Spleen (tissue), 7 donors: ENCODE data around the gene MYO5B.

Source experiments
- POLR2A ChIP-seq, 3 donors: fragments of 450-650 bp; IDR thresholded peaks; one replicate each; pipeline ENCODE4 v1.5.1; 2017; ENCODE audit warnings: antibody characterized with exemption in 3 of 3, mild to moderate bottlenecking in 1 of 3
- POLR2AphosphoS5 ChIP-seq, 3 donors: sonication (generic); formaldehyde crosslinking; IDR thresholded peaks; one replicate each; pipeline ENCODE4 v1.5.1; 2017; ENCODE audit warnings: antibody characterized with exemption in 3 of 3
- TF ChIP-seq, protein P1 (sequence below), 11 experiments: fragments of 200-600 bp in 7 of 11; fragments of 450-650 bp in 4 of 11; sonication (generic) in 4 of 11; IDR thresholded peaks in 8 of 11; conservative IDR thresholded peaks in 3 of 11; 1 replicate in 7 of 11; 2 replicates in 4 of 11; pipeline versions ENCODE4 v1.4.0 to v1.8.0; 2016 to 2021; ENCODE audit warnings: antibody characterized with exemption in 11 of 11, inconsistent platforms in 4 of 11, mild to moderate bottlenecking in 1 of 11
- donor health status: DM: no; HTN: no; CAD: no; lungs with moderate emphysema.
- donor health status: DM: no; HTN: no; CAD: no.
- donor health status: DM: no; HTN: no; CAD: no.

DNA sequence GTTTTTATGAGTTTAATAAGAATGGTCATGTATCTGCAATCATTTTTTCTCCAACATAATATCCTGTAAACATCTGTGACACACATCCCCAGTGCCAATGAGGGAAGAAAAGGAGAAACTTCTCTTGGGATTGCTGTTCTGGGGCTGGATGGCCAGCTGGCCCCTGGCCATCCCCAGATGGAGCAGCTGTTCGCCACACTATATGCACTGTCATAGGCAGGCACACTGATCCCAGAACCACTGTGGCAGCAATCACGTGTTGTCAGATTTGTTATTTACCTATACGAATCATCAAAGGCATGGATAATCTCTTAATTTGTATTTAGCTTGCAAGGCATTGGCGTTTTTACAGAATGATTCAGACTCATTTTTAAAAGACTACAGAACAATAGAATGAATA, 214.1 kb downstream of the MYO5B start:
- no peak for TF ChIP-seq POLR2A (IDR thresholded peaks at IDR 0.05)
- TF ChIP-seq, protein P1, sequence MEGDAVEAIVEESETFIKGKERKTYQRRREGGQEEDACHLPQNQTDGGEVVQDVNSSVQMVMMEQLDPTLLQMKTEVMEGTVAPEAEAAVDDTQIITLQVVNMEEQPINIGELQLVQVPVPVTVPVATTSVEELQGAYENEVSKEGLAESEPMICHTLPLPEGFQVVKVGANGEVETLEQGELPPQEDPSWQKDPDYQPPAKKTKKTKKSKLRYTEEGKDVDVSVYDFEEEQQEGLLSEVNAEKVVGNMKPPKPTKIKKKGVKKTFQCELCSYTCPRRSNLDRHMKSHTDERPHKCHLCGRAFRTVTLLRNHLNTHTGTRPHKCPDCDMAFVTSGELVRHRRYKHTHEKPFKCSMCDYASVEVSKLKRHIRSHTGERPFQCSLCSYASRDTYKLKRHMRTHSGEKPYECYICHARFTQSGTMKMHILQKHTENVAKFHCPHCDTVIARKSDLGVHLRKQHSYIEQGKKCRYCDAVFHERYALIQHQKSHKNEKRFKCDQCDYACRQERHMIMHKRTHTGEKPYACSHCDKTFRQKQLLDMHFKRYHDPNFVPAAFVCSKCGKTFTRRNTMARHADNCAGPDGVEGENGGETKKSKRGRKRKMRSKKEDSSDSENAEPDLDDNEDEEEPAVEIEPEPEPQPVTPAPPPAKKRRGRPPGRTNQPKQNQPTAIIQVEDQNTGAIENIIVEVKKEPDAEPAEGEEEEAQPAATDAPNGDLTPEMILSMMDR (IDR thresholded peaks at IDR 0.05 in 8 of 11, conservative IDR thresholded peaks at IDR 0.05 in 3 of 11) = no peak
- no peak for TF ChIP-seq POLR2AphosphoS5 (IDR thresholded peaks at IDR 0.05)
